Activated CD4-positive, CD25-positive, alpha-beta regulatory T cell (primary cell): ENCODE results near the gene PCBP3.

Source experiments
- DNase-seq, 4 experiments: peaks; one replicate each; lab custom pipeline; 2025; lab: John Stamatoyannopoulos, UW

PCBP3 gene

DNA sequence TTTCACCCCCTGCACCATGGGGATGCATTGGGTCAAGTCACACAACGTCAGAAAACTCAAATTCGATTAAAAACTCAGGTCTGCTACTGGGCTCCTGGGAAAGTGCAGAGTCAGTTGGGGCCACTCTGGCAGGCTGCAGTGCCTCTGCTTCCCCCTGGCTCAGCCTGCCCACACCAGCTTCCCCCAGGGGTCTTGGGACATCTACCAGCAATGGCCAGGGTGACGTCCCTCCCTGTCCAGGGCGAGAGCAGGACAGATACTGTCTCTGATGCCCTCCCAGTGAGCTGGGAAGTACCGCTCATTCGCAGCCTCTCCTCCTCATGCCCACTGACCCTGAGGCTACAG, 231.9 kb downstream of the PCBP3 start:
- DNase-seq, result no peak

DNA sequence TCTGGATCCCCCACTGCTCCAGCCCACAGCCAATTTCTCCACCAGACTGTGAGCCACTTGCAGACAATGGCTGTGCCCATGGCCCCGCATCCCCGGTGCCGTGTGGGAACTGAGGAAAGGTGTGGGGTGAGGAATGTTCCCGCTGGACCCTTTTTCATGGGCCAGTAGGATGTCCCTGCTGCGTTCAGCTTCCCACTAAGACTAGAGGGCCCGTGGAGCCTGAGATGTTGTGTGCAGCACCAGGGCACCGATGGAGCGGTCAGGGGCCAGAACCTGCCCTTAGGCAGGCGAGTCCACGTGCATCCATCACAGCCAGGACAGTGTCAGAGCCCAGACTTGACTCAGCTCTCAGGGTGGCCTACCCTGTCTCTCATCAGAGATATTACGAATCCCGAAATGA, 232.4 kb downstream of the PCBP3 start:
- no peak for DNase-seq

DNA sequence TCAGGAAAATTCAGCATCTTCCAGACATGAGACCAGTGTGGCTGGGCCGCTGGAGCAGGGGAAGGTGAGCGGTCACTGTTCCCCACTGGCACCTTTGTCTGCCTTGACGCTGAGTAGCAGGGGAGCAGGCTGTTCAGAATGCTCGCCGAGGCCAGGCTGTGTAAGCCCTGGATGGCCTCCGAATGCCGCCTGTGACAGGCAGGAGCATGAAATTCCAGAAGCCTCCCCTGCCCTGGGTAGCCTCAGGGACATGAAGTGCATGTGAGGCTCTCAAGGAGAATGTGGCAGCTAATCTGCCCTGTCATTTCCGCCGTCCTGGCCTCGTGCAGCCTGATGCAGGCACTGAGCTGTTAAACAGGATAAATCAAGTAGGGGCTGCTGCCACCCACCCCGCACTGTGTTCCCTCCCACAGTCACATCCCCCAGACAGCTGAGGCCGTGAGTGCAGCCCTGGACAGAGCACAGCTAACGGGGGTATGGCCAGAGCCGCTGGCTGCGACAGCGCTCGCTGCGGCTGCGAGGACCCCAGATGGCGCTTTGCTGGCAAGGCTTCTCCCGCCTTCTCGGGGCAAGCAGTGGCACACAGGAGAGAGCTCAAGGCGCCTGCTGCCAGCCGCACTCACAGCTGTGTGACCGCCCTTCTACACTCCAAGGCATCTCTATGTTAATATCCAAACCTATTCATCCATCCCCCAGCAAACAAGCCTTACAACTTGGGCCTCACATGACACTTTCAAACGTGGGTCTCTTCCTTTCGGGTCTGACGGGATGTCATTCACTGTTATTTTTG, 233.1 kb downstream of the PCBP3 start:
- no peak for DNase-seq

DNA sequence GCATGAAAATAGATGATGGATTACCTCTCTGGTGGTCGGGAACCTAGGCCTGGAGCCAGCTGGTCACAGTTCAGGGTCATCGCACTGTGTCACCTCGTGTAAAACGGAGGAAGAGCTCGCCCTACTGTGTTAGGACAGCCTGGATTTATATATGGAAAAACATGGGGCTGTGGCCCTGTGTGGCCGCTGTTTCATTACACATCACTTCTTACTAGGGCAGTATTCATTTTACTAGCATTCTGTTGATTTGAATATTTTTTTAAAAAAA, 233.6 kb downstream of the PCBP3 start:
- DNase-seq, result no peak

DNA sequence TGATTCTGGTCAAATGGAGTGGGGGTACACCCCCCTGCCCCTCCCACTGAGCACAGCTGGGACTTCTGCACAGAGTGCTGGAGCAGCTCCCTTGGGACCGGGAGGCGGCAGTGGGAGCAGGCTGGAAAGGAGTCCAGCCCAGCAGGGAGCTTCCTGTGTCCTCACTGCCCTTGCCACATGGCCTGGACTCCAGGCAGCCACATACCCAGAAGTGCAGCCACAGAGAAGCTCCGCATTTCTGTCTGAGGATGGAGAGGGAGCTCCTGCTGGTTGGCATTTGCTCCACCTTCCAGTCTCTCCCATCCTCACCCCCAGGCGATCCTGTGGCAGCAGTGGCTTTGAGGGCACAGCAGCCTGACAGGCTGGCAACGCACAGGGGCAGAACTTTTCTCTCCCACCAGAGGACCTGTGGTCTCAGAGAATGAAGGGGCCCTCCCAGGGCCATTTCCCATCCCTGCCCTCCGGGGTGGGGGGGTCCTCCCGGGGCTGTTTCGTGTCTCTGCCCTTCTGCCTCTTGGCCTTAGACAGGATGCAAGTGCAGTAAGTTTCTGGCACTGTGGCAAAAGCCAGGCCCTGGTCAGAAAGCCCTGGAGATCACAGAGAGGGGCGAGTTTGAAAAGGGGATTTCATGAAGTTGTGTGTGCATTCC, 234.4 kb downstream of the PCBP3 start:
- no peak for DNase-seq

DNA sequence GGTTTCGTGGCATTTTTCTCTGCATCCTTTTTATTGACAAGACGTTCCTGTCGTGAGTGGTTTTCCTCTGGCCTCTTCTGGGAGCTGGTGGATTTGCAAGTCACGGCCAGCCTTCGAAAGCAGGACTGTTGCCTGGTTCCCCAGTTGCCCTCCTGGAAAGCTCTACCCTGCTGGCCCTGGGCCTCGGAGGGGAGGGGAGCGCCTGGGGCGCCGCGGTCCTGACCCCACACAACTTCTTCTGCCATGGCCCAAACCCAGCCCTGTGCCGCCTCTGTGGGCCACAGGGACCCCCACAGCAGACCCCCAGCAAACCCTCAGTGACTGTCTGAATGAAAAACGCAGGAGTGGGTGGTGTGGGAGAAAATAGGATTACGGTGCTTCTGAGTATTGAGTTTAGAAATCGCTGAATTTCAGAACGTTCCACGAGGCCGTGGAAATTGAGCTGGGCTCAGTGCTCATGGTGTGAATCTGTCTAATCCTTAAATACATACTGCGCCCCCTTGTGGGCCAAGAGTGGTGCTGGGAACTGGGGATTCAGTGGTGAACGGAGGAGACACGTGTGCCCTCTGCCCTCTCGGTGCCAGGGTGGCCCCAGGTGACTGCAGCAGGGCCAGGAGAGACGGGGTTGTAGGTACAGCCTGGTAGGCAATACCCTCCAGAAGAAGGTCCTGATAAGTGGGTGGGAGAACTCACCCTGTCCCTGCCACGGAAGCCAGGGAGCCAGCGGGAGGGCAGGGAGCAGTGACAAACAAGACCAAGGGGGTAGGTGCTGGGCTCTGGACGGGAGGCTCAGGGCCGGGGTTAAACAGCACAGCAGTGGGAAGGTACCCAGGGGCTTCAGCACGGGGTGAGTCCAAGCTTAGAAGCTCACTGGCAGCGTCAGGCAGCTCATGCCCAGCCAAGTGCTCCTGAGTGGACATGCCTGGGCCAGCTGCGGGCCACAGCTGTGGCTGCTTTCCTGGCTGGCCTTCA, 236.9 kb downstream of the PCBP3 start:
- peak; percentile 27 to 55 (median 31) for DNase-seq

DNA sequence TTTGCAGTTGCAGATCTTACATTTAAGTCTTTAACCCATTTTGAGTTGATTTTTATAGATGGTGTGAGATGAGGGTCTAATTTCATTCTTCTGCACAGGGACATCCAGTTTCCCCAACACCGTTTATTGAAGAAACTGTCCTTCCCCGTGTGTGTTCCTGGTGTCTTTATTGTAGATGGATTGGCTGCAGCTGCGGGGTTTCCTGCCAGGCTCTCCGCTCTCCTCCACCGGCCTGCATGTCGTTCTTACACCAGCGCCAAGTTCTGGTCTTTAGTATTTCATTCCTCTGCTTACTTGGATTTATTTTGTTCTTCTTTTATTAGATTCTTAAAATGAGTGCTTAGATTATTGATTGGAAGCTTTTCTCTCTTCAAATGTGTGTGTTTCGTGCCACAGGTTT, 239.1 kb downstream of the PCBP3 start:
- no peak for DNase-seq

DNA sequence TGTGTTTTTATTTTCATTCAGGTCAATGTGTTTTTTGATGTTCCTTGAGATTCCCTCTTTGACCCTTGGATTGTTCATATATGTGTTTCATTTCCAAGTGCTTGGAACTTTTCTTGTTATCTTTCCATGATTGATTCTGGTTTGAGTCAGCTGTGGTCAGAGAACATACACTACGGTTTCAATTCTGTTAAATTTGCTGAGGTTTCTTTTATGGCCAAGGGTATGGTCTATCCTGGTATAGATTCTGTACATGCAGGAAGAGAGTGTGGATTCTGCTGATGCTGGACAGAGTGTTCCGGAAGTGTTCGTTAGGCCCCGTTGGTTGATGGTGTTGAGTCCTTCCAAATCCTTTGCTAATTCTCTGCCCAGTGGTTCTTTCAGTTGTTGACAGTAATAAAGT, 239.6 kb downstream of the PCBP3 start:
- no peak for DNase-seq

DNA sequence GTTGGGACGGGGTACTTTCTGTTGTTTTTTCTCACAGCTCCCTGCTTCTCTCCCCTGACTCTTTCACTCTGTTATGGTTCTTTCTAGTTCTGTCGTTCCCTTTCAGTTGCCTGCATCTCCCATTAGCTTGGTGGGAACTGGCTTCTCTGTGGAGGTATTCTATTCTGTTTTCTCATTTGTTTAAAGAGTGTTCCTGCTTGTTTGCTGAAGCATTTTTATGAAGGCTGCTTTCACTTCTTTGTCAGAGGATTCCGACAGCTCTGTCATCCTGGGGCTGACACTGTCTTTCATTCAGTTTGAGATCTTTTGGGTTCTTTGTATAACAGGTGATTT, 242.0 kb downstream of the PCBP3 start:
- DNase-seq, result no peak

DNA sequence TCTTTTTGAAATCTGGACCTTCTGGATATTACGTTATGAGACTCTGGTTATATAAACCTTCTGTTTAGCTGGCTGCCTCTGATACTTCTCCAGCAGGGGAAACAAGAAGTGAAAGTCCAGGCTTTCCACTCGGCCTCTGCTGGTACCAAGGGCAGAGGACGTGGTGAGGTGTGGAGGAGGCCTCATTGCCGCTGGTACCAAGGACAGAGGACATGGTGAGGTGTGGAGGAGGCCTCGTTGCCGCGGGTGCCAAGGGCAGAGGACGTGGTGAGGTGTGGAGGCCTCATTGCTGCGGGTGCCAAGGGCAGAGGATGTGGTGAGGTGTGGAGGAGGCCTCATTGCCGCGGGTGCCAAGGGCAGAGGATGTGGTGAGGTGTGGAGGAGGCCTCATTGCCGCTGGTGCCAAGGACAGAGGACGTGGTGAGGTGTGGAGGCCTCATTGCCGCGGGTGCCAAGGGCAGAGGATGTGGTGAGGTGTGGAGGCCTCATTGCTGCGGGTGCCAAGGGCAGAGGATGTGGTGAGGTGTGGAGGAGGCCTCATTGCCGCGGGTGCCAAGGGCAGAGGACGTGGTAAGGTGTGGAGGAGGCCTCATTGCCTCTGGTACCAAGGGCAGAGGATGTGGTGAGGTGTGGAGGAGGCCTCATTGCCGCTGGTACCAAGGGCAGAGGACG, 242.5 kb downstream of the PCBP3 start:
- peak in 2 of 4 experiments; percentile 49 to 62 for DNase-seq

DNA sequence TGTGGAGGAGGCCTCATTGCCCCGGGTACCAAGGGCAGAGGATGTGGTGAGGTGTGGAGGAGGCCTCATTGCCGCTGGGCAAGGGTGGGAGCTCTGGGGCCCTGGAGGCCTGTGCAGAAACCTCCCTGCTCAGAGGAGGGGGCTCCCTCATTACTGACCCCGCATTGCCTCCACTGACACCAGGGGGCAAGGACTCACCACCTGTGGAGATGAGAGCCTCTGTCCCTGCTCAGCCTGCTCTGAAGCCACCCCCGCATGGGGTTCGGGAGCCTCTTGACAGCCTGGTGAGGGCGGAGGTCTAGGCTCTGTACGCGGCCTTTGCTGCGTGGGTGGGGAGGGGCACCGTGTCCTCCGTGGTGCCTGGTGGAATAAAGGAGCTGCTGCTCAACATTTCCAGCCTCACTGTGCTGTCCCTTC, 243.1 kb downstream of the PCBP3 start:
- no peak for DNase-seq

DNA sequence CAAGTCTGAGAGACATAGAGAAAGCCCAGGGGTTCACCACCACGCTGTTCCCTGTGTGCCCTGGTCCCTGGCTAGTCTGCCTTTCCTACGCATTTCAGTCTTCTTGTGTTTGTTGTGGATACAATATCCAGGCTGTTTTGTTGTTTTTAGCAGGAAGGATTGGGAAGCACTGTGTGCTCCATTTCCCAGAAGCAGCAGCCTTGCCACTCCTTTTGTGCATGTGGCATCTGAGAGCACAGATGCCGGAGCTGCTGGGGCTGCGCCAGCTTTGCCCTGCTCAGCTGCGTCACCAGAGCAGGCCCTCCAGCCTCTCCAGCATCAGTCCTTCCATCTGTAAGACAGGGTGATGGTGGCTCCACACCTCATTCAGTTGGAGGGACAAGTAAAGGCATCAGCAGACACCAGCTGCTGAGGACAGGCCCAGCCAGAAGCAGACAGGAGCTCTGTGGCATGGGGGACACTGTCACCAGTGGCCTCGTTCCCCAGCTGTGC, 243.6 kb downstream of the PCBP3 start:
- DNase-seq, result no peak

DNA sequence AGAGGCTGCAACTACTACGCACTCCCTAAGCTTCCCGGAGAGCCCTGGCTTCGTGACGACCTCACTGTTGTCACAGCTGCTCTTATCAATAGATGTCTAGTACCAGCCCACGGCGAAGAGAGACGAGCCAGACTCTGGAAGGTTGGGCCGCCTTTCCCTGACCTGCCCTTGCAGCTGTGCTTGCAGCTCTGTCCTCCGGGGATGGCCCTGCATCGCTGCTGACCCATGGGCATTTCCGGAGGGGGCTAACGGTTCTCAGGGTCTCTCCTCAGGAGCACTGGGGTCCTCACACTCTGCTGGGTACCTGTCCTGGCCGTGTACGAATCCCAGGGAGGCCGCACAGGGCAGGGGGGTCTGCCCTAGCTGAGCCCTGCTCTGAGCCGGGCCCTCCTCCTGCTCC, 244.3 kb downstream of the PCBP3 start:
- no peak for DNase-seq

DNA sequence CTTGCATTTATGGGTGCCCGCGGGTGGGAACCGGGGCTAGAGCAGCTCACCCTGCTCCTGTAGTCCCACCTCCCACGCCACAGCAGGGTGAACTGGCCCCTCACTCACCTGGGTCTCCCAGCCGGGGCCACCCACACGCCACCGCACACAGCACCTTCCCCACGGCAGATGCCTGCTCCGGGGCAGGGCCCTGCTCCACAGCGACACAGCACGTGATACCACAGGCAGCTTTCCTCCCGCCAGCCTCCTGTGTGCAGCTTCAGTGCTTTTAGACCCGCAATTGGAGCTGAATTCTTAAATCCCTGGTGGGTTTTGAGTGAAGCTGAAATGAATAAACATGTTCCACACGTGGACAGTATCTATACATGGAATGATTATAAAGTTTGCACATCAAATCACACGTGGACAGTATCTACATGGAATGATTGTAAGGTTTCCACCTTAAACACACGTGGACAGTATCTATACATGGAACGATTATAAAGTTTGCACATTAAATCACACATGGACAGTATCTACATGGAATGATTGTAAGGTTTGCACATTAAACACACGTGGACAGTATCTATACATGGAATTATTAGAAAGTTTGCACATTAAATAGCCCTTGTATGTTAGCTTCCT, 245.0 kb downstream of the PCBP3 start:
- DNase-seq, result no peak

DNA sequence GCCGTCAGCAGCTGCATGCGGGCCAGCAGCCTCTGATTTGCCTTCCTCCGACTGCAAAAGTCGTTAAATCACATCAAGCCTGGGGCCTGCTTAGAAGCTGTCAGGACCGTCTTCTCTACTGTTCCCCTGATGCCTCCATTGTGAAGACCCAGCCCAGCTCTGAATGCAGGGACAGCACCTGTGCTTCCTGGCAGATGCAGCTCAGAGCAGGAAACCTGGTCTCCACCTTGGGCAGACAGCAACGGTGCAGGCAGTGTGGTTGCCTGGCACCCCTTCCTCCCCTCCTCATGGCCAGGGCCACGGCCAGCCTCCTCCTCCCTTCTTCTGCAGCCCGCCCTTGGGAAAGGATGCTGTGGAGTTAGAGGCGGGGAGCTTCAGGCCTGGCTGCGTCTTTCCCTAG, 245.7 kb downstream of the PCBP3 start:
- DNase-seq, result no peak

DNA sequence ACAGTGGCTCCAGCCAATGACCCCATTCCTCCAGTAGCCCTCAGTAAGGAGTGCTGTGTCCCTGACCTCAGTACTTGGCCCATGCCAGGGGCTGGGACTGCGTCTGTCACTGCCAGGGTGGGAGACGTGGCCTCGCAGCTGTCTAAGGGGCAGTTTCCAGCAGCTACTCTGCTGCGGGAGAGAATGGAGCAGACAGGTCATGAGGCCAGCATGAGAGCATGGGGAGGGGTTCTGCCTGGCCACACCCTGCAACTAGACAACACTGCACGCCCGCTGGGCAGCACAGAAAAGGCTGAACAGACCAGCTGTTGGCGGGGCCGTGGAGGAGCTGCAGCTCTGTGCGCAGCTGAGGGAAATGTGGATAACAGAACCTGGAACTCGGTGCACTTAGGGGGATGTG, 246.4 kb downstream of the PCBP3 start:
- DNase-seq, result no peak

DNA sequence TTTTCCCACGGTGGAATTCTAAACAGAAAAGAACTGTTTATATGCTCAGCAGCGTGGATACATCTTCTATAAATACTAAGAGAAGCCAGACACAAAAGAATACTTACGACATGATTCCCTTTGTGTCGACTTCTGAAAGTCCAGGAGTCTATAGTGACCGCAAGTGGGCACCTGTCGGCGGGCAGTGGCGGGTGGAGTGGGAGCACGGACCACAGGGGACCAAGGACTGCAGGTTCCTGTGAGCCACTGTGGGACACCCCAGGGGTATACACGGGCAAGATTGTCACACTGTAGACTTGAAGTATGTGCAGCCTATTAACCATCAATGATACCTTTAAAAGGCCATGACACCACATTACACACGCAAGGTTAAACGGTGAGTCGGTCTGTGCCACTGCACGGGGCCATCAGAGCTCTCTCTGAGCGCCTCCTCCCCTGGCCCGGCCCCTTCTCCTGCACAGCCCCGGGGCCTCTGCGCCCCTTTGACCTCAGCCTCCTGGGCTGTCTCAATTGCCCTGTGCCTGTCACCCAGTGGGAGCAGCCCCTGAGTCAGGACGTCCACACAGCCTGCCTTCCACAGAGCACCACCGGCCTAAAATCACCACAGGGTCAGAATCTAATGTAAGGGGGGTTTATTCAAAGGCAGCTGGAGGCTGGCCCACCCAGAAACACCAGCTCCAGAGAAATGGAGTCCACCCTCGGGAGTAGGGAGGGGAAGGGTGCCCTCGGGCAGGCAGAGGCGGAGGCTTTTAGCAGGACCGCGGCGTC, 248.0 kb downstream of the PCBP3 start:
- DNase-seq, result no peak

DNA sequence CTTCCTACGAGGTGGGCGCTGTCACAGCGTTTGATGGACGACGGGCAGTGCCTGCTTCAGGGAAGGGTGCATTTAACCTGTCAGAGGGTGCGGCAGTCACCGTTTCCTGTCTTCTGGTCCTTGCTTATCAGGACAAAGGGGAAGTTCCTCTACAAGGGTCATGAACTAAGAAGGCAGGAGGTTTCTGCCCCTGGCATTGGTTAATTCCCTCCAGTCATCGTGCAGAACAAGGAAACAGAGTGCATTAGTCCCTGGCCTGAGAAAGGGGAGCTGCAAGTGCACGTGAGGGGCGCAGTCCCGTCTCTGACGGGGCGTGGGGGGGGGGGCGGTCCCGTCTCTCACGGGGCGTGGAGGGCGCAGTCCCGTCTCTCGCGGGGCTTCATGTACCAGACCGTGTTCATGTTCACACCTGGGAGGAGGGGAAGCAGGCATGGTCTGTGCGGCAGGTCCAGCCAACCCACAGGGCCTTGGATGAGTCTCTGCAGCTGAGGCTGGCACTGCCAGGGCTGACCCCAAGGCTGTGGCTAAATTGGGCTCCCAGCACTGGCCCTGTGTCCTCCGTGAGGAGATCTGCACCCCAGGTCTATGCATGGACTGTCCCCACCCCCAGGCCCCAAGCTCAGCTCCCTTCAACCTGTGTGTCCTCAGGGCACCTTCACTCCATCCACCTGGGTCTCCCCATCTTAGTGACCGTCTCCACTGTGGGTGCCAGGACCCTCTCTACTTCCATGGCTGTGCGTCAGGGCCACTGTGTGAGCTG, 248.8 kb downstream of the PCBP3 start:
- no peak for DNase-seq

DNA sequence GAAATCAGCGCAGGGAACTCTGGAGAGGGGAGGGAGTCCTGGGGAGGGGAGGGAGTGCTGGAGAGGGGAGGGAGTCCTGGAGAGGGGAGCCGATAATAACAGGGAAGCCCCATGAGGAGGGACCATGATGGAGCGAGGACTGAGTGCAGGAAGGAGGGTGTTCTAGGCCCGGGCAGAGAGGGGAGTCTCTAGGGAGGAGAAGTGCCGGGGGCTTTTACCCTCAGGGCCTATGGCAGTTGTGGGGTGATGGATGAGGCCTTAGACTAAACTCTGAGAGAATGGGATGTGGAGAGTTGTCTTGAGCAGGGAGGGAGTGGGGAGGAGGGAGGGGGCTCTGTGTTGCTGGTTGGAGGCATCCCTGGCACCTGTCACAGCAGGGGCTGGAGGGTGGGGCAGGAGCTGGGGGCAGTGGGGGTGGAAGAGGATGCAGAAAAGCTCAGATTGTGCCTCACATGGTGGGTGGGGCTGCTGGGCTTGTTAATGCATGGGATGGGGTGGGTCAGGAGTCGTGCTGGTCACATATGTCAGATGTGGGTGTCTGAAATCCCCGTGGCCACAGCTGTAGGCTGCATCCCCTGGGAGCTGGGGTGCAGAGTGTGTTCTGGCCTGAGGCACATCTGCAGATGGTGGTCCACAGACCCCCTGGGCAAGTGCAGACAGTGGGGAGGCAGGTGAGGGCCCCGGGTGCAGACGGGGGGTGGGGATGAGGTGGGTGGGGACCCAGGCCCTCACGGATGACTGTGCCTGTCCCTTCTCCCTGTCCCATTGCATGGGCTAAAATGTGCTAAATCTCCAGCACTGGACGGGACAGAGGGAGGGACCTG, 249.6 kb downstream of the PCBP3 start:
- no peak for DNase-seq
